Mucosa of rectum (tissue), 2 donors: ENCODE measurements around the gene BRCA1.
"Not testable (repeated sequence)": the region's sequence is repeated elsewhere in the genome, so short reads cannot be mapped to it uniquely, and the experiment has no call there.

Source experiments
- H3K27ac ChIP-seq, 2 donors: one replicate each; pipeline ENCODE4 v1.7.0; 2013; ENCODE audit warnings: inconsistent platforms in 2 of 2, low read depth in 2 of 2, low read length in 2 of 2
- H3K27me3 ChIP-seq, 2 donors: one replicate each; pipeline ENCODE4 v1.7.0; 2013; ENCODE audit warnings: low read length in 2 of 2; ENCODE audit not compliant: control insufficient read depth in 2 of 2, insufficient read depth in 2 of 2
- H3K36me3 ChIP-seq, 2 donors: one replicate each; pipeline ENCODE4 v1.7.0; 2013; ENCODE audit warnings: low read length in 2 of 2; ENCODE audit not compliant: control insufficient read depth in 2 of 2, insufficient read depth in 2 of 2
- H3K4me1 ChIP-seq, 2 donors: one replicate each; pipeline ENCODE4 v1.7.0; 2013; ENCODE audit warnings: low read length in 2 of 2, mild to moderate bottlenecking in 1 of 2; ENCODE audit not compliant: control insufficient read depth in 2 of 2, insufficient read depth in 2 of 2
- H3K4me3 ChIP-seq, 2 donors: one replicate each; pipeline ENCODE4 v1.7.0; 2013; ENCODE audit warnings: low read length in 2 of 2
- H3K9ac ChIP-seq, 2 donors: one replicate each; pipeline ENCODE4 v1.7.0; 2013; ENCODE audit warnings: low read length in 2 of 2, low read depth in 1 of 2, mild to moderate bottlenecking in 1 of 2
- H3K9me3 ChIP-seq, 2 donors: one replicate each; pipeline ENCODE4 v1.7.0; 2013; ENCODE audit warnings: low read length in 2 of 2; ENCODE audit not compliant: control insufficient read depth in 2 of 2
- donor health status: healthy.
- donor health status: Normal muscosa, but diverticular disease.

The BRCA1 gene

GRCh38 chr17:43104665-43105064 is 20.5 kb downstream of the BRCA1 start:
- Histone ChIP-seq H3K9ac (no peak overlapping the region), H3K4me3 (no peak overlapping the region), H3K9me3 (no peaks in the 10 kb centered on the region), H3K36me3 (no peaks in the 10 kb centered on the region), H3K4me1 (no peaks in the 10 kb centered on the region), H3K27me3 (no peaks in the 10 kb centered on the region), H3K27ac (no peak overlapping the region)

GRCh38 chr17:43095364-43095763 is 29.8 kb downstream of the BRCA1 start:
- not testable (repeated sequence) for H3K27me3 ChIP-seq, H3K9me3 ChIP-seq, H3K4me1 ChIP-seq, H3K9ac ChIP-seq, H3K27ac ChIP-seq, H3K36me3 ChIP-seq, H3K4me3 ChIP-seq

- no peaks in the 10 kb centered on the region for H3K4me1 ChIP-seq
- no peak overlapping the region for H3K27ac ChIP-seq
- no peak overlapping the region for H3K4me3 ChIP-seq
- H3K9ac ChIP-seq = no peak overlapping the region
- peaks cover 0 to 4% of the 10 kb centered on the region in 2 donors for H3K36me3 ChIP-seq
- no peaks in the 10 kb centered on the region for H3K9me3 ChIP-seq
- no peaks in the 10 kb centered on the region for H3K27me3 ChIP-seq
These were observed 30.9 kb downstream of the BRCA1 start for GRCh38 chr17:43094129-43094835.

GRCh38 chr17:43092901-43093300 is 32.3 kb downstream of the BRCA1 start:
- H3K9me3 ChIP-seq = no peaks in the 10 kb centered on the region
- H3K4me3 ChIP-seq = no peak overlapping the region
- H3K27me3 ChIP-seq = no peaks in the 10 kb centered on the region
- no peak overlapping the region for H3K27ac ChIP-seq
- no peaks in the 10 kb centered on the region for H3K4me1 ChIP-seq
- no peak overlapping the region for H3K9ac ChIP-seq
- peaks cover 0 to 4% of the 10 kb centered on the region in 2 donors for H3K36me3 ChIP-seq

GRCh38 chr17:43090022-43090421 is 35.1 kb downstream of the BRCA1 start:
- Histone ChIP-seq H3K4me1 (no peaks in the 10 kb centered on the region), H3K9me3 (no peaks in the 10 kb centered on the region), H3K9ac (no peak overlapping the region), H3K27me3 (no peaks in the 10 kb centered on the region), H3K27ac (no peak overlapping the region), H3K36me3 (peaks cover 0 to 4% of the 10 kb centered on the region in 2 donors), H3K4me3 (no peak overlapping the region)

- H3K27me3 ChIP-seq = no peaks in the 10 kb centered on the region
- no peaks in the 10 kb centered on the region for H3K4me1 ChIP-seq
- H3K4me3 ChIP-seq = no peak overlapping the region
- H3K36me3 ChIP-seq = no peaks in the 10 kb centered on the region
- H3K9me3 ChIP-seq = no peaks in the 10 kb centered on the region
- no peak overlapping the region for H3K27ac ChIP-seq
- H3K9ac ChIP-seq = no peak overlapping the region
These were observed 39.7 kb downstream of the BRCA1 start for GRCh38 chr17:43085474-43085873.

- Histone ChIP-seq H3K27ac (peak overlapping the region; percentile 48 to 70), H3K27me3 (no peaks in the 10 kb centered on the region), H3K36me3 (no peaks in the 10 kb centered on the region), H3K4me3 (peak overlapping the region; percentile 15 to 43), H3K9me3 (no peaks in the 10 kb centered on the region), H3K4me1 (peaks cover 0 to 5% of the 10 kb centered on the region in 2 donors), H3K9ac (no peak overlapping the region)
These were observed 45.4 kb downstream of the BRCA1 start for GRCh38 chr17:43079641-43080302.

- Histone ChIP-seq H3K4me3 (no peak overlapping the region), H3K36me3 (peaks cover 0 to 2% of the 10 kb centered on the region in 2 donors), H3K9ac (no peak overlapping the region), H3K27ac (no peak overlapping the region), H3K4me1 (peaks cover 0 to 5% of the 10 kb centered on the region in 2 donors), H3K9me3 (no peaks in the 10 kb centered on the region), H3K27me3 (no peaks in the 10 kb centered on the region)
These were observed 50.3 kb downstream of the BRCA1 start for GRCh38 chr17:43074869-43075268.

- peaks cover 0 to 2% of the 10 kb centered on the region in 2 donors for H3K36me3 ChIP-seq
- no peak overlapping the region for H3K4me3 ChIP-seq
- H3K27me3 ChIP-seq = no peaks in the 10 kb centered on the region
- H3K4me1 ChIP-seq = no peaks in the 10 kb centered on the region
- no peak overlapping the region for H3K27ac ChIP-seq
- no peak overlapping the region for H3K9ac ChIP-seq
- H3K9me3 ChIP-seq = no peaks in the 10 kb centered on the region
These were observed 54.3 kb downstream of the BRCA1 start for GRCh38 chr17:43070872-43071271.

- Histone ChIP-seq H3K9ac (no peak overlapping the region), H3K4me1 (no peaks in the 10 kb centered on the region), H3K27me3 (no peaks in the 10 kb centered on the region), H3K36me3 (peaks cover 0 to 2% of the 10 kb centered on the region in 2 donors), H3K9me3 (no peaks in the 10 kb centered on the region), H3K4me3 (no peak overlapping the region), H3K27ac (no peak overlapping the region)
These were observed 54.9 kb downstream of the BRCA1 start for GRCh38 chr17:43070257-43070656.
